ENCODE data around the gene NUDT16L1. TPM values are rescaled to one million over a fixed set of nuclear protein-coding genes. Genes with fewer than 3 reads are reported as not detected.

NUDT16L1 gene
- polyA plus RNA-seq, 1 donor (not counting 4 experiments of a cell fraction or from before 2014, with no cell fraction given) = 23.0 TPM

GRCh38 chr16:4702466-4702808, 9.1 kb downstream of the NUDT16L1 start:
- H2AFZ ChIP-seq (ENCODE audit: control insufficient read depth, low read length) = no peak overlapping the region
- peaks cover 3% of the 10 kb centered on the region for H3K4me1 ChIP-seq (ENCODE audit: control insufficient read depth, extremely low read depth, insufficient read depth, low read length)
- FAIRE-seq = no peak
- no peaks in the 10 kb centered on the region for H4K20me1 ChIP-seq (ENCODE audit: control insufficient read depth, extremely low read depth, insufficient read depth, low read length)
- DNase-seq (ENCODE audit: low read depth, low spot score) = no peak
- H3K9me3 ChIP-seq (ENCODE audit: control insufficient read depth, low read depth, low read length) = no peaks in the 10 kb centered on the region
- no peaks in the 10 kb centered on the region for H3K79me2 ChIP-seq (ENCODE audit: control insufficient read depth, insufficient read depth, low read length)
- no peak overlapping the region for H3K9ac ChIP-seq (ENCODE audit: control insufficient read depth, extremely low read depth, insufficient read depth, low read length)
- no peaks in the 10 kb centered on the region for H3K9me1 ChIP-seq (ENCODE audit: control insufficient read depth, extremely low read depth, insufficient read depth, low read length)
- no peak overlapping the region for H3K4me2 ChIP-seq (ENCODE audit: control insufficient read depth, extremely low read depth, insufficient read depth, low read depth, low read length)
- dilution Hi-C loops (cut with MboI; ENCODE audit: extremely low pct_ligation_motif_present, low sequenced_read_pairs) = no loop called here
- no peaks in the 10 kb centered on the region for H3K27me3 ChIP-seq (ENCODE audit: control insufficient read depth, extremely low read depth, insufficient read depth, low read length)
- TF ChIP-seq EZH2 (IDR thresholded peaks at IDR 0.05; ENCODE audit: low read length) = no peak
- no peak for TF ChIP-seq CTCF (optimal IDR thresholded peaks at IDR 0.05 in 1 of 3, IDR thresholded peaks at IDR 0.05 in 1 of 3, conservative IDR thresholded peaks at IDR 0.05 in 1 of 3; ENCODE audit: extremely low read depth in 1 of 3, insufficient read depth in 2 of 3, low read length in 3 of 3)
- H3K4me3 ChIP-seq (ENCODE audit: control insufficient read depth in 2 of 3, extremely low read depth in 1 of 3, insufficient read depth in 2 of 3, low read depth in 1 of 3, low read length in 3 of 3) = no peak overlapping the region
- peaks cover 19 to 34% of the 10 kb centered on the region in 2 experiments for H3K36me3 ChIP-seq (ENCODE audit: control insufficient read depth in 2 of 2, extremely low read depth in 1 of 2, insufficient read depth in 2 of 2, low read length in 2 of 2)
- no peak overlapping the region for H3K27ac ChIP-seq (ENCODE audit: control insufficient read depth, insufficient read depth, low read length)

- DNase-seq (ENCODE audit: low read depth, low spot score) (no peak), FAIRE-seq (no peak)
- no peak overlapping the region for H3K9ac ChIP-seq (ENCODE audit: control insufficient read depth, extremely low read depth, insufficient read depth, low read length)
- no peak overlapping the region for H3K4me3 ChIP-seq (ENCODE audit: control insufficient read depth in 2 of 3, extremely low read depth in 1 of 3, insufficient read depth in 2 of 3, low read depth in 1 of 3, low read length in 3 of 3)
- no peak overlapping the region for H3K4me2 ChIP-seq (ENCODE audit: control insufficient read depth, extremely low read depth, insufficient read depth, low read depth, low read length)
- dilution Hi-C loops (cut with MboI; ENCODE audit: extremely low pct_ligation_motif_present, low sequenced_read_pairs) = no loop called here
- no peak overlapping the region for H3K27ac ChIP-seq (ENCODE audit: control insufficient read depth, insufficient read depth, low read length)
- H3K9me3 ChIP-seq (ENCODE audit: control insufficient read depth, low read depth, low read length) = no peaks in the 10 kb centered on the region
- no peaks in the 10 kb centered on the region for H4K20me1 ChIP-seq (ENCODE audit: control insufficient read depth, extremely low read depth, insufficient read depth, low read length)
- H2AFZ ChIP-seq (ENCODE audit: control insufficient read depth, low read length) = no peak overlapping the region
- H3K4me1 ChIP-seq (ENCODE audit: control insufficient read depth, extremely low read depth, insufficient read depth, low read length) = peaks cover 3% of the 10 kb centered on the region
- no peaks in the 10 kb centered on the region for H3K79me2 ChIP-seq (ENCODE audit: control insufficient read depth, insufficient read depth, low read length)
- H3K27me3 ChIP-seq (ENCODE audit: control insufficient read depth, extremely low read depth, insufficient read depth, low read length) = no peaks in the 10 kb centered on the region
- TF ChIP-seq CTCF (optimal IDR thresholded peaks at IDR 0.05 in 1 of 3, IDR thresholded peaks at IDR 0.05 in 1 of 3, conservative IDR thresholded peaks at IDR 0.05 in 1 of 3; ENCODE audit: extremely low read depth in 1 of 3, insufficient read depth in 2 of 3, low read length in 3 of 3) (no peak), EZH2 (IDR thresholded peaks at IDR 0.05; ENCODE audit: low read length) (no peak)
- H3K9me1 ChIP-seq (ENCODE audit: control insufficient read depth, extremely low read depth, insufficient read depth, low read length) = no peaks in the 10 kb centered on the region
- peaks cover 18 to 29% of the 10 kb centered on the region in 2 experiments for H3K36me3 ChIP-seq (ENCODE audit: control insufficient read depth in 2 of 2, extremely low read depth in 1 of 2, insufficient read depth in 2 of 2, low read length in 2 of 2)
Observed at GRCh38 chr16:4703906-4704305, 10.5 kb downstream of the NUDT16L1 start.
